GM12892 (cell line): ENCODE measurements around the gene MXRA7.
"Not testable (repeated sequence)": the region's sequence is repeated elsewhere in the genome, so short reads cannot be mapped to it uniquely, and the experiment has no call there.

Experiments used
- DNase-seq: peaks from one replicate; pipeline ENCODE4 v3.0.0; 2011; ENCODE audit not compliant: insufficient read length
- FAIRE-seq: peaks from 2 replicates; lab custom pipeline; 2011; peaks lifted over from hg19 to GRCh38; lab: Jason Lieb, UNC
- POLR2A ChIP-seq: IDR thresholded peaks from 2 replicates; pipeline ENCODE4 v1.6.1; 2011; ENCODE audit warnings: low read depth, low read length, control low read depth
- POLR2AphosphoS5 ChIP-seq: IDR thresholded peaks from 2 replicates; pipeline ENCODE4 v1.6.1; 2011; ENCODE audit warnings: low read depth, low read length, control low read depth
- TAF1 ChIP-seq: IDR thresholded peaks from 2 replicates; pipeline ENCODE4 v1.6.1; 2011; ENCODE audit warnings: low read depth, mild to moderate bottlenecking, control low read depth, low read length, borderline replicate concordance

The MXRA7 gene

GRCh38 chr17:76638263-76638662 lies 72.5 kb downstream of the MXRA7 start:
- TF ChIP-seq TAF1 (no peak), POLR2A (no peak), POLR2AphosphoS5 (no peak)
- no peak for DNase-seq
- no peak for FAIRE-seq

- not testable (repeated sequence) for DNase-seq, FAIRE-seq
These were observed 74.1 kb downstream of the MXRA7 start for GRCh38 chr17:76636486-76637206.

- TF ChIP-seq POLR2AphosphoS5 (no peak), POLR2A (no peak), TAF1 (no peak)
- no peak for FAIRE-seq
- no peak for DNase-seq
These were observed 75.0 kb downstream of the MXRA7 start for GRCh38 chr17:76635659-76636360.

- no peak for TF ChIP-seq POLR2AphosphoS5
- no peak for TF ChIP-seq TAF1
- TF ChIP-seq POLR2A, result no peak
- DNase-seq (no peak), FAIRE-seq (no peak)
These were observed 75.7 kb downstream of the MXRA7 start for GRCh38 chr17:76635039-76635438.

GRCh38 chr17:76633628-76634328 lies 77.0 kb downstream of the MXRA7 start:
- TF ChIP-seq TAF1 (no peak), POLR2AphosphoS5 (no peak), POLR2A (no peak)
- no peak for FAIRE-seq
- no peak for DNase-seq

- DNase-seq, result no peak
- no peak for FAIRE-seq
- no peak for TF ChIP-seq POLR2A
- no peak for TF ChIP-seq TAF1
- no peak for TF ChIP-seq POLR2AphosphoS5
These were observed 78.8 kb downstream of the MXRA7 start for GRCh38 chr17:76631821-76632565.

GRCh38 chr17:76630151-76630550 lies 80.6 kb downstream of the MXRA7 start:
- no peak for FAIRE-seq
- no peak for DNase-seq
- TF ChIP-seq TAF1, result no peak
- no peak for TF ChIP-seq POLR2A
- TF ChIP-seq POLR2AphosphoS5, result no peak
